CD4-positive, alpha-beta T cell treated with Interleukin-21 for 1 hour (primary cell): ENCODE results near the gene CD46.
"Not testable (repeated sequence)": the region's sequence is repeated elsewhere in the genome, so short reads cannot be mapped to it uniquely, and the experiment has no call there.

ENCODE experiments used
- DNase-seq: peaks from one replicate; pipeline ENCODE4 v3.0.0-alpha.2; 2020

Gene CD46

DNA sequence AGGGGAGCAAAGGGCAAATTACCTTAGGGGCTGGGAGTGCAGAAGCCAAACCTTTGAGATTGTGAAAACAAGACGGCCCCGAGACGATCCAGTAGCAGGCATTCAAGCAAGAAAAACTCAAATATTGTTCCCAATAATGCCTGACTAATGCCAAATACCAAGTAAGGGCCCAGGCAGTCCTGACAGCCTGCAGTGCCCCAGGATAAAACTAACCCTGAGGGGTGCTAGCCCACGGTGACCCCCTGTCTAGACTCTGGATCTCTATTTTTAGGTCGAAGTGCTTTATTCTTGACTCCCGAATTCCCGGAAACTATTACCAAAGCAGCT, 428 bp upstream of the CD46 start:
- not testable (repeated sequence) for DNase-seq

- DNase-seq, result peak; percentile 14
These were observed 673 bp downstream of the CD46 start for GRCh38 chr1:207752456-207752998.

- no peak for DNase-seq
These were observed 1.8 kb downstream of the CD46 start for GRCh38 chr1:207753611-207754010.

- DNase-seq, result no peak
These were observed 2.2 kb downstream of the CD46 start for GRCh38 chr1:207754011-207754410.

DNA sequence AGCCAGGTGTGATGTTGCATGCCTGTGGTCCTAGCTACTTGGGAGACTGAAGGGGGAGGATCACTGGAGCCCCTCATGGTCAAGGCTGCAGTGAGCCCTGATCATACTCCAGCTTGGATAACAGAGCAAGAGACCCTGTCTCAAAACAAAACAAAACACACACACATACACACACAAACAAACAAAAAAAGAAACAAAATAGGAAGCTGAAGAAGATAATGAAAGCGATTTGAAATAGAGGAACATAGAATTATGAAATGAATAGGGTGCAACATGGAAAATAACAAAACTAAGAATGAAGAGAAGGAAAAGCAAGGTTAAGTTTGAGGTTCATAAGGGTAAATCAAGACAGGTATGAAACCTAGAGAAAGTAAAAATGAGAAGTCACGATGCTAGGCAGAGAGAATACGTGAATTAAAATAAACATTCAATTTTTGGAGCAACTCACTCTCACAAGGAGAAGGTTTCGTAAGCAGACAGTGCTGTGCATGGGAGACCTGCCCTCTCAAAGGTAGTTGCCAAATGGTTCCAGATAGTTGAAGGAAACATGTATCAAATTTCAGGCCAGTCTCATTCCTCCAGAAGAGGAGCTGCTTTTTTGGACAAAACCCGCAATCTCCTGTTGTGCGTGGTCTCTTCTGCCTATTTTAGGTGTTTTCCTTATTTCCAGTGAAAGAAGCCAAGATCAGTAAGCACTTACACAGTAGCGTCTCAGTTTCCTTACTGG, 3.3 kb downstream of the CD46 start:
- DNase-seq, result no peak

GRCh38 chr1:207755846-207756693, 4.2 kb downstream of the CD46 start:
- DNase-seq, result no peak

- DNase-seq, result no peak
These were observed 10.8 kb downstream of the CD46 start for GRCh38 chr1:207762622-207763021.

DNA sequence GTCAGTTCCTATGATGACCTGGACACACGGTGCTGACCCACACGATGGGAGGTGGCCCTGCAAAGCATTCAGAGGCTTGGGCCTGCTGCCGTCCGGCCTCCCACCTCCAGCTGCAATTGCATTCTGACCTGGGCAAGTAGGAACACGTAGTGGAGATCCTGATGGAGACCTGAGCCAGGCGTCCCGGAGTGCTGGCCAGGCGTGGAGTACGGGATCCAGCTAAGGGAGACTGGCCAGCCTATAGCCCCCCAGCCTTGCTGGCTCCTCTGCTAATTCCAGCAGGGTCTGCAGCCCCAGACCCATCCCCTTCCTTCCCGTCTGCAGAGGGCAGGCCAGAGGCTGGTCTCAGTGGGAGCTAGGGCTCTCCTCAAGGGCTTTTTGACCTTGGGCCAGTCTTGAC, 11.2 kb downstream of the CD46 start:
- DNase-seq, result no peak

GRCh38 chr1:207763972-207764371, 12.1 kb downstream of the CD46 start:
- DNase-seq, result no peak

GRCh38 chr1:207766569-207766968, 14.7 kb downstream of the CD46 start:
- DNase-seq, result no peak

- not testable (repeated sequence) for DNase-seq
These were observed 18.7 kb downstream of the CD46 start for GRCh38 chr1:207770514-207770913.

DNA sequence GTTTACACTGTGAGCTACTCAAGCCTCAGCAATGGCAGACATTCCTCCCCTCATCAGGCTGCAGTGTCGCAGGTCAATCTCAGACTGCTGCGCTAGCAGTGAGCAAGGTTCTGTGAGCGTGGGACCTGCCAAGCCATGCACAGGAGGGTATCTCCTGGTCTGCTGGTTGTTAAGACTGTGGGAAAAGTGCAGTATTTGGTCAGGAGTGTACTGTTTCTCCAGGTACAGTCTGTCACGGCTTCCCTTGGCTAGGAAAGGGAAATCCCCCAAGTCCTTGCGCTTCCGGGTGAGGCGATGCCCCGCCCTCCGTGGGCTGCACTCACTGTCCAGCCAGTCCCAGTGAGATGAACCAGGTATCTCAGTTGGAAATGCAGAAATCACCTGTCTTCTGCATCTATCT, 24.2 kb downstream of the CD46 start:
- not testable (repeated sequence) for DNase-seq

GRCh38 chr1:207777412-207777811, 25.6 kb downstream of the CD46 start:
- DNase-seq, result not testable (repeated sequence)

GRCh38 chr1:207779008-207779407, 27.2 kb downstream of the CD46 start:
- DNase-seq, result no peak

DNA sequence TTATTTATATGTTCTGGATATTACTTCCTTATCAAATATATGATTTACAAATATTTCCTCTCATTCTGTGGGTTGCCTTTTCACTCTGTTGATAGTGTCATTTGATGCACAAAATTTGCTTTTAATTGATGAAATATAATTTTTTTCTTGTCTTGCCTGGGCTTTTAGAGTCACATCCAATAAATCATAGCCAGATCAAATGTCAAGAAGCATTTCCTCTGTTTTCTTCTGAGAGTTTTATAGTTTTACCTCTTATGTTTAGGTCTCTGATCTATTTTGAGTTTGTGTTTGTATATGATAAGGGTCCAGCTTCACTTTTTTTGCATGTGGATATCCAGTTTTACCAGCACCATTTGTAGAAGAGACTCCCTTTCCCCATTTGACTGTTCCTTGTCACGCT, 29.5 kb downstream of the CD46 start:
- DNase-seq, result no peak

- DNase-seq, result no peak
These were observed 35.9 kb downstream of the CD46 start for GRCh38 chr1:207787776-207788175.

- DNase-seq, result no peak
These were observed 37.5 kb downstream of the CD46 start for GRCh38 chr1:207789386-207789785.

DNA sequence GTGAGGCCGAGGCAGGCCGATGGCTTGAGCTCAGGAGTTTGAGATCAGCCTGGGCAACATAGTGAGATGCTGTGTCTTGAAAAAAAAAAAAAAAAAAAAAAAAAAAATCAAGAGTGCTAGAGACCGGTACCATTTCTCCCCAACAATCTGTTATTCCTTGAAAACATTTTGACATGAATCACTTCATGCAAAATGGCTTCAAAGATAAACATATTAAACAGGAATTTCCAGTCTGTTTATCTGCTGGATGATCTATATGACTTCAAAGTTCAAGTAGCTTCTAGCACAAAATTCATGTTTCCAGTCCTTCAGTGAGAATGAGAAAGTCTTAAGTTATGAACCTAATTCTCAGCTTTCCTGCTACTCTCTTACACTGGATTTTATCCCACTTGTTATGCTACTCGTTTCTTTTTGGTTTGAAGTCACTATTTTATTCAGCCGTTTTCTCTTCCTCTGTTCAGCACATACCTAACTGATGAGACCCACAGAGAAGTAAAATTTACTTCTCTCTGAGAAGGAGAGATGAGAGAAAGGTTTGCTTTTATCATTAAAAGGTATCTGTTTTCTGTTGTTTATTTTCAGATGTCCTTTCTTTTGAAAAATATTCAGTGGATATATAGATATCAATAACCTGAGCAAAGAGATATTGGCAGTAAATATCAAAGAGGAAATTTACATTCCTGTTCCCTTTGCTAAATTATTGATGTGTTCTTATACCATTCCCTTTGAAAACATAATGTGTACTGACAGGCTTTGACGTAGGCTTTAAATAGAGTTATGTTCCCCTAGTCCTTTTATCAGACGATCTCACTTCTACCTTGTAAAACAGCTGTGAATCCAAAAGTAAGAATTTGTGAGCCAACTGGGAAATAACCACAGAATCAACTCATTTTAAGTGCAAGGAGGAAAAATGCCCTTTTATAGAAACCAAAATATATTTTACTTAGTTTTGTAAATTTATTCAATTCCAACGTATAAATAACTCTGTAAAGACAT, 38.2 kb downstream of the CD46 start:
- no peak for DNase-seq

DNA sequence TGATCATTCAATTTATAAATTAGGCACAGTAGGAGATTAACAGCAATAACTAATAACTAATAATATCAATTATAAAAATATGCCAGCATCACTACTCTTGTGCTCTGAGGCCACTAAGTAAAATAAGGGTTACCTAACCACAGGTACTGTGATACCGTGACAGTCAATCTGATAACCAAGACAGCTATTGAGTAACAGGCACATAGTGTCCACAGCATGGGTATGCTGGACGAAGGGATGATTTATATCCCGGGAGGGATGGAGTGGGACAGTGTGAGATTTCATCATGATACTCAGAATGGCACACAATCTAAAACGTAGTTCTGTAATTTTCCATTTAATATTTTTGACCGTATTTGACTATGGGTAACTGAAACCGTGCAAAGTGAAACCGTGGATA, 39.4 kb downstream of the CD46 start:
- no peak for DNase-seq

- DNase-seq, result no peak
These were observed 41.5 kb downstream of the CD46 start for GRCh38 chr1:207793327-207793726.

DNA sequence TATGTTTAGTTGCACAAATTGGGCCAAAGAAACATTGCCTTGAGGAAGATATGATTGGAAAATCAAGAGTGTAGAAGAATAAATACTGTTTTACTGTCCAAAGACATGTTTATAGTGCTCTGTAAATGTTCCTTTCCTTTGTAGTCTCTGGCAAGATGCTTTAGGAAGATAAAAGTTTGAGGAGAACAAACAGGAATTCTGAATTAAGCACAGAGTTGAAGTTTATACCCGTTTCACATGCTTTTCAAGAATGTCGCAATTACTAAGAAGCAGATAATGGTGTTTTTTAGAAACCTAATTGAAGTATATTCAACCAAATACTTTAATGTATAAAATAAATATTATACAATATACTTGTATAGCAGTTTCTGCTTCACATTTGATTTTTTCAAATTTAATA, 43.0 kb downstream of the CD46 start:
- DNase-seq, result no peak

DNA sequence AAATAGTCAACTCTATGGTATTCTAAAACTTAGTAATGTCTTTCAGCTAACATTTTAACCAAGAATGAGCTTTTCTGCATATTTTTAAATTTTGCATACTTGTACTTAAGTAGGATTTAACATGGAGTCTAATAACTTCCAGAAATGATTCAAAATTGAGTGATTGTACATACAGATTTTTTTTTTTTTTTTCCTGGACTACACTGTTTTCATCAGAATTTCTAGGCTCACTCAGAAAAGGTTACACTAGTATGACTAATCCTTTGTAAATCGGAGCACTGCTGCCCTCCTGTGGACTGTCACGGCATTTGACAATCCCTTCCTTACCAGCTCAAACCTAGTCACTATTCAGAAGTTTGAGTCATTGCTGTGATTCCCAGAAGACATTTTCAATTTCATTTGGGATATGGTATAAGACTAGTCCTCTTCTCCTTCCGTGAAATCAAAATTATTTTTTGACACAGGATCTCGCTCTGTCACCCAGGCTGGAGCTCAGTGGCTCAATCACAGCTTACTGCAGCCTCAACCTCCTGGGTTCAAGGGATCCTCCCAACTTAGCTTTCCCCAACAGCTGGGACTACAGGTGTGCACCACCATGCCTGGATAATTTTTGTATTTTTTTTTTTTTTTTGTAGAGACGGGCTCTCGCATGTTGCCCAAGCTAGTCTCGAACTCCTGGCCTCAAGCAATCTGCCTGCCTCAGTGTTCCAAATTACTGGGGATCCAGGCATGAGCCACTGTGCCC, 45.5 kb downstream of the CD46 start:
- peak; percentile 76 for DNase-seq
